DND-41 (cell line): ENCODE results near the gene SRRT.

Source experiments
- ATAC-seq: fragments of 200-7000 bp; cut with Tn5 transposase; 3 replicates; pipeline ENCODE4 v1.9.1; 2021; ENCODE audit warnings: low read depth; ENCODE audit not compliant: insufficient read depth
- DNase-seq: peaks from one replicate; pipeline ENCODE4 v3.0.0-alpha.2; 2020
- H2AFZ ChIP-seq: 2 replicates; pipeline ENCODE4 v1.6.0; 2012; ENCODE audit warnings: low read depth, low read length
- H3K27ac ChIP-seq: 2 replicates; pipeline ENCODE4 v1.5.1; 2012; ENCODE audit warnings: low read length, inconsistent platforms
- H3K27me3 ChIP-seq: fragments of 200-600 bp; sonication (generic); 2 replicates; pipeline ENCODE4 v1.6.0; 2012; ENCODE audit warnings: low read length, mild to moderate bottlenecking, inconsistent platforms; ENCODE audit not compliant: insufficient read depth, poor library complexity
- H3K36me3 ChIP-seq: 2 replicates; pipeline ENCODE4 v1.5.1; 2012; ENCODE audit warnings: low read length, inconsistent platforms; ENCODE audit not compliant: insufficient read depth
- H3K4me1 ChIP-seq: 2 replicates; pipeline ENCODE4 v1.5.1; 2012; ENCODE audit warnings: mild to moderate bottlenecking, low read length; ENCODE audit not compliant: insufficient read depth
- H3K4me2 ChIP-seq: 2 replicates; pipeline ENCODE4 v1.6.0; 2012; ENCODE audit warnings: mild to moderate bottlenecking, moderate library complexity, low read length, inconsistent platforms; ENCODE audit not compliant: insufficient read depth
- H3K4me3 ChIP-seq, 2 experiments: fragments of 200-600 bp in 1 of 2; shearing (Covaris generic) in 1 of 2; 2 replicates each; pipeline ENCODE4 v1.5.1; 2012 to 2016; ENCODE audit warnings: inconsistent platforms in 2 of 2, low read length in 2 of 2, mild to moderate bottlenecking in 2 of 2, low read depth in 1 of 2, moderate library complexity in 1 of 2
- H3K79me2 ChIP-seq: 2 replicates; pipeline ENCODE4 v1.6.0; 2012; ENCODE audit warnings: low read length, inconsistent platforms; ENCODE audit not compliant: insufficient read depth
- H3K9ac ChIP-seq: 2 replicates; pipeline ENCODE4 v1.6.0; 2012; ENCODE audit warnings: low read depth, mild to moderate bottlenecking, inconsistent platforms, low read length, moderate library complexity
- H3K9me3 ChIP-seq: 2 replicates; pipeline ENCODE4 v1.5.1; 2012; ENCODE audit warnings: low read length, moderate library complexity, mild to moderate bottlenecking, inconsistent platforms; ENCODE audit not compliant: insufficient read depth, severe bottlenecking
- H4K20me1 ChIP-seq: 2 replicates; pipeline ENCODE4 v1.6.0; 2012; ENCODE audit warnings: low read length; ENCODE audit not compliant: insufficient read depth
- CTCF ChIP-seq: IDR thresholded peaks from 2 replicates; pipeline ENCODE4 v1.5.1; 2012; ENCODE audit warnings: borderline replicate concordance, low read length, moderate library complexity, mild to moderate bottlenecking; ENCODE audit not compliant: poor library complexity, severe bottlenecking; ENCODE audit errors: extremely low read depth
- EZH2 ChIP-seq: IDR thresholded peaks from 3 replicates; pipeline ENCODE4 v1.6.1; 2012; ENCODE audit warnings: borderline replicate concordance, low read depth, mild to moderate bottlenecking, moderate library complexity, low read length, inconsistent platforms; ENCODE audit not compliant: severe bottlenecking

The SRRT gene

GRCh38 chr7:100895701-100895955, 20.7 kb downstream of the SRRT start, which contains the start of gene ACHE:
TSS of gene ACHE (minus strand) at chr7:100895888. CDS start at chr7:100894232, 1,656 bp downstream.
- H3K27ac ChIP-seq = no peak within 1 kb of the TSS
- no peak for TF ChIP-seq CTCF
- TF ChIP-seq EZH2 = no peak
- ATAC-seq (no peak), DNase-seq (no peak)
- peaks cover 9% of the 10 kb centered on the region for H3K27me3 ChIP-seq
- no peaks in the 10 kb centered on the region for H3K79me2 ChIP-seq
- no peaks in the 10 kb centered on the region for H3K36me3 ChIP-seq
- H3K4me2 ChIP-seq = no peak within 1 kb of the TSS
- no peaks in the 10 kb centered on the region for H3K9me3 ChIP-seq
- no peak within 1 kb of the TSS for H2AFZ ChIP-seq
- H3K4me1 ChIP-seq = peaks cover 4% of the 10 kb centered on the region
- no peaks in the 10 kb centered on the region for H4K20me1 ChIP-seq
- H3K9ac ChIP-seq = no peak within 1 kb of the TSS
- no peak within 1 kb of the TSS for H3K4me3 ChIP-seq

- Histone ChIP-seq H3K4me1 (no peaks in the 10 kb centered on the region), H3K79me2 (no peaks in the 10 kb centered on the region), H2AFZ (no peak overlapping the region), H3K9me3 (no peaks in the 10 kb centered on the region), H3K36me3 (no peaks in the 10 kb centered on the region), H3K27me3 (peaks cover 5% of the 10 kb centered on the region), H3K4me3 (no peak overlapping the region), H3K9ac (no peak overlapping the region), H3K27ac (no peak overlapping the region), H3K4me2 (no peak overlapping the region), H4K20me1 (no peaks in the 10 kb centered on the region)
- no peak for DNase-seq
- no peak for ATAC-seq
- TF ChIP-seq CTCF (no peak), EZH2 (no peak)
These were observed 21.2 kb downstream of the SRRT start for GRCh38 chr7:100895956-100896731.

GRCh38 chr7:100896732-100897608, 22.1 kb downstream of the SRRT start:
- no peaks in the 10 kb centered on the region for H3K9me3 ChIP-seq
- H3K27me3 ChIP-seq = peaks cover 4% of the 10 kb centered on the region
- no peaks in the 10 kb centered on the region for H3K79me2 ChIP-seq
- DNase-seq (no peak), ATAC-seq (no peak)
- no peak overlapping the region for H2AFZ ChIP-seq
- H4K20me1 ChIP-seq = no peaks in the 10 kb centered on the region
- H3K4me1 ChIP-seq = no peaks in the 10 kb centered on the region
- H3K4me3 ChIP-seq = no peak overlapping the region
- H3K27ac ChIP-seq = no peak overlapping the region
- no peak overlapping the region for H3K4me2 ChIP-seq
- H3K36me3 ChIP-seq = no peaks in the 10 kb centered on the region
- TF ChIP-seq CTCF = peak; percentile 36
- no peak for TF ChIP-seq EZH2
- H3K9ac ChIP-seq = no peak overlapping the region
